ENCODE results near the gene ACSF2. TPM values are rescaled to one million over a fixed set of nuclear protein-coding genes. Genes with fewer than 3 reads are reported as not detected.

ACSF2 gene
- total and polyA plus RNA-seq, 2 of the 13 experiments (the other 11 are each of a cell fraction or from before 2014, with no cell fraction given) = 87.3 to 109 TPM

- TF ChIP-seq ZNF574 (CRISPR knock-in tag; IDR thresholded peaks at IDR 0.05) (peak; percentile 76), TBX3 (IDR thresholded peaks at IDR 0.05; ENCODE audit: borderline replicate concordance) (no peak), STAT6 (CRISPR knock-in tag; IDR thresholded peaks at IDR 0.05; ENCODE audit: borderline replicate concordance) (no peak), ZNF788 (CRISPR knock-in tag; IDR thresholded peaks at IDR 0.05; ENCODE audit: borderline replicate concordance) (peak; percentile 74; the same call in 1 of the 2 replicates), NR2F6 (IDR thresholded peaks at IDR 0.05) (peak; percentile 26; the same call in 1 of the 2 replicates), NR2F6 (CRISPR knock-in tag; IDR thresholded peaks at IDR 0.05) (peak; percentile 52), SAP130 (CRISPR knock-in tag; IDR thresholded peaks at IDR 0.05; ENCODE audit: low read depth) (peak; percentile 41; the same call in 1 of the 2 replicates), ZNF34 (CRISPR knock-in tag; IDR thresholded peaks at IDR 0.05; ENCODE audit: borderline replicate concordance) (no peak), ZNF572 (CRISPR knock-in tag; IDR thresholded peaks at IDR 0.05) (peak; percentile 92; the same call in 1 of the 2 replicates), ZNF770 (CRISPR knock-in tag; IDR thresholded peaks at IDR 0.05) (peak; percentile 13; the same call in 1 of the 2 replicates), CCDC6 (CRISPR knock-in tag; IDR thresholded peaks at IDR 0.05) (peak; percentile 14; the same call in 1 of the 2 replicates), THAP11 (CRISPR knock-in tag; IDR thresholded peaks at IDR 0.05) (no peak), BRF2 (CRISPR knock-in tag; IDR thresholded peaks at IDR 0.05) (no peak), MXD1 (CRISPR knock-in tag; IDR thresholded peaks at IDR 0.05) (no peak), MTA3 (CRISPR knock-in tag; IDR thresholded peaks at IDR 0.05) (no peak), ZNF607 (CRISPR knock-in tag; IDR thresholded peaks at IDR 0.05; ENCODE audit: borderline replicate concordance) (peak; percentile 60; the same call in 1 of the 2 replicates), ZNF580 (CRISPR knock-in tag; IDR thresholded peaks at IDR 0.05; ENCODE audit: borderline replicate concordance, low read depth) (no peak)
Measured at GRCh38 chr17:50440172-50440837, 14.3 kb downstream of the ACSF2 start (continued).

Measured in HepG2 (cell line).